DOHH2 (cell line): ENCODE results near the gene CXCL12.

Experiments
- H3F3A ChIP-seq: fragments of 200-600 bp; sonication (generic), shearing (Covaris generic); 2 replicates; pipeline ENCODE4 v1.6.0; 2016; ENCODE audit warnings: antibody characterized with exemption, mild to moderate bottlenecking; ENCODE audit not compliant: control insufficient read depth, insufficient read depth
- H3K27ac ChIP-seq: fragments of 200-600 bp; sonication (generic); 2 replicates; pipeline ENCODE4 v1.5.1; 2014; ENCODE audit warnings: low read depth, mild to moderate bottlenecking, low read length, moderate library complexity
- H3K27me3 ChIP-seq: fragments of 200-600 bp; sonication (generic); 2 replicates; pipeline ENCODE4 v1.6.1; 2014; ENCODE audit warnings: mild to moderate bottlenecking, low read length, mixed read lengths; ENCODE audit not compliant: control insufficient read depth
- H3K36me3 ChIP-seq: fragments of 200-600 bp; sonication (generic); 2 replicates; pipeline ENCODE4 v1.6.1; 2014; ENCODE audit warnings: mild to moderate bottlenecking, low read length, moderate library complexity, mixed read lengths; ENCODE audit not compliant: control insufficient read depth
- H3K4me1 ChIP-seq: fragments of 200-600 bp; sonication (generic); 2 replicates; pipeline ENCODE4 v1.6.1; 2014; ENCODE audit warnings: mild to moderate bottlenecking, low read length, mixed read lengths; ENCODE audit not compliant: control insufficient read depth
- H3K4me2 ChIP-seq: fragments of 200-600 bp; sonication (generic); 2 replicates; pipeline ENCODE4 v1.6.0; 2014; ENCODE audit warnings: mild to moderate bottlenecking, low read length, moderate library complexity
- H3K4me3 ChIP-seq: fragments of 200-600 bp; sonication (generic); 2 replicates; pipeline ENCODE4 v1.5.1; 2014; ENCODE audit warnings: mild to moderate bottlenecking, low read length, mixed read lengths
- H3K79me2 ChIP-seq: fragments of 200-600 bp; sonication (generic); 2 replicates; pipeline ENCODE4 v1.6.1; 2014; ENCODE audit warnings: mild to moderate bottlenecking, low read length, mixed read lengths; ENCODE audit not compliant: control insufficient read depth
- H3K9me2 ChIP-seq: fragments of 200-600 bp; sonication (generic); replicated peaks from 2 replicates; pipeline ENCODE4 v1.6.1; 2014; ENCODE audit warnings: mild to moderate bottlenecking, low read length, mixed read lengths; ENCODE audit not compliant: control insufficient read depth
- H3K9me3 ChIP-seq: fragments of 200-600 bp; sonication (generic); 2 replicates; pipeline ENCODE4 v1.6.1; 2014; ENCODE audit warnings: antibody characterized with exemption, low read length, mixed read lengths; ENCODE audit not compliant: control insufficient read depth, insufficient read depth
- H4K20me1 ChIP-seq: fragments of 200-600 bp; sonication (generic); 2 replicates; pipeline ENCODE4 v1.6.0; 2014; ENCODE audit warnings: low read depth, mild to moderate bottlenecking, antibody characterized with exemption, low read length, moderate library complexity; ENCODE audit not compliant: control insufficient read depth, insufficient read depth
- EZH2phosphoT487 ChIP-seq: fragments of 200-600 bp; sonication (generic); IDR thresholded peaks from 2 replicates; pipeline ENCODE4 v1.6.1; 2017; ENCODE audit warnings: borderline replicate concordance, mild to moderate bottlenecking, antibody characterized with exemption, low read length, moderate library complexity, mixed read lengths
- TF ChIP-seq, protein P1 (sequence below): fragments of 200-600 bp; sonication (generic); IDR thresholded peaks from one replicate; pipeline ENCODE4 v1.5.1; 2014; ENCODE audit warnings: antibody characterized with exemption, mild to moderate bottlenecking, low read depth, low read length; ENCODE audit not compliant: poor library complexity, severe bottlenecking

The CXCL12 gene

DNA sequence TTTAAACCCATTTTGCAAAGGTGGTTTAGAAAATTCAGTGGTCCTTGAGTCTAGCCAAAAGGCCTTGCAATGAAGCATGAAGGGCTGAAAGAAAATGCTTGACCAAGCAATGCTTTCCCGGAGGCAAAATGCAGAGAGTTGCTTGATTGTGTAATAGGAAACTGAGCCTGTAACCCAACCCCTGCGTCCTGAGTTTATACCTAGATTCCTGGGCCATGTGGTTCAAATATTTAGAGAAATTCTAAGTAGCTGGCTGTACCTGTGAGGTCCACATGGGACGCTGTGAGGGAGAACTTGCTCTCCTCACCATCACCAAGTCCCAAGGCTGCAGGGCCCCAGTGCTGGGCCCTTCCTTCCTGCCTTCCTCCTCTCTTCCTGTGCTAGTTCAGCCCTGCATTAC, 45.7 kb downstream of the CXCL12 start:
- no peak overlapping the region for H3K27ac ChIP-seq
- no peaks in the 10 kb centered on the region for H3F3A ChIP-seq
- no peaks in the 10 kb centered on the region for H4K20me1 ChIP-seq
- no peak overlapping the region for H3K4me3 ChIP-seq
- no peaks in the 10 kb centered on the region for H3K9me3 ChIP-seq
- no peaks in the 10 kb centered on the region for H3K36me3 ChIP-seq
- H3K79me2 ChIP-seq: no peaks in the 10 kb centered on the region
- H3K9me2 ChIP-seq: no peaks in the 10 kb centered on the region
- TF ChIP-seq EZH2phosphoT487: no peak
- TF ChIP-seq, protein P1, sequence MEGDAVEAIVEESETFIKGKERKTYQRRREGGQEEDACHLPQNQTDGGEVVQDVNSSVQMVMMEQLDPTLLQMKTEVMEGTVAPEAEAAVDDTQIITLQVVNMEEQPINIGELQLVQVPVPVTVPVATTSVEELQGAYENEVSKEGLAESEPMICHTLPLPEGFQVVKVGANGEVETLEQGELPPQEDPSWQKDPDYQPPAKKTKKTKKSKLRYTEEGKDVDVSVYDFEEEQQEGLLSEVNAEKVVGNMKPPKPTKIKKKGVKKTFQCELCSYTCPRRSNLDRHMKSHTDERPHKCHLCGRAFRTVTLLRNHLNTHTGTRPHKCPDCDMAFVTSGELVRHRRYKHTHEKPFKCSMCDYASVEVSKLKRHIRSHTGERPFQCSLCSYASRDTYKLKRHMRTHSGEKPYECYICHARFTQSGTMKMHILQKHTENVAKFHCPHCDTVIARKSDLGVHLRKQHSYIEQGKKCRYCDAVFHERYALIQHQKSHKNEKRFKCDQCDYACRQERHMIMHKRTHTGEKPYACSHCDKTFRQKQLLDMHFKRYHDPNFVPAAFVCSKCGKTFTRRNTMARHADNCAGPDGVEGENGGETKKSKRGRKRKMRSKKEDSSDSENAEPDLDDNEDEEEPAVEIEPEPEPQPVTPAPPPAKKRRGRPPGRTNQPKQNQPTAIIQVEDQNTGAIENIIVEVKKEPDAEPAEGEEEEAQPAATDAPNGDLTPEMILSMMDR: no peak
- H3K4me1 ChIP-seq: no peaks in the 10 kb centered on the region
- H3K4me2 ChIP-seq: no peak overlapping the region
- no peaks in the 10 kb centered on the region for H3K27me3 ChIP-seq

DNA sequence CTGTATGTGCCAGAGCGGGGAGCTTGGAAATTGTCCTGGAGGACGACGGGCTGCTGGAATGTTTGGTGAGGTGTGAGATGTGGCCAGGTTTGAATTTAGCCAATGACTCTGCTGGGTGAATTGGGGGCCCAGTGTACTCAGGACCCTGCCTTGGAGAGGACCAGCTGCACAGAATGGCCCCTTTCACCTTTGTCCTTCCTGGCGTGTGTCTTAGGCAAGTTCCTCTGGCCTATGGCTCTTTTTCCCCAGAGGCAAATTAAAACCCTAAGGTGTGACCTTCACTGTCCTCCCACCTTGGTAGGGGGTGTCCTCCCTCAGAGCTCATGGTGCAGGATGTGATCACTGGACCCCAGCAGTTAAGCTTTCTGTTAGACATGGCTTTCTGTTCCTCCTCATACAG, 47.8 kb downstream of the CXCL12 start:
- no peaks in the 10 kb centered on the region for H4K20me1 ChIP-seq
- TF ChIP-seq EZH2phosphoT487: no peak
- TF ChIP-seq, protein P1: no peak
- no peaks in the 10 kb centered on the region for H3K36me3 ChIP-seq
- no peaks in the 10 kb centered on the region for H3K27me3 ChIP-seq
- no peaks in the 10 kb centered on the region for H3F3A ChIP-seq
- no peak overlapping the region for H3K27ac ChIP-seq
- H3K4me3 ChIP-seq: no peak overlapping the region
- no peaks in the 10 kb centered on the region for H3K79me2 ChIP-seq
- no peaks in the 10 kb centered on the region for H3K9me3 ChIP-seq
- H3K9me2 ChIP-seq: no peaks in the 10 kb centered on the region
- H3K4me2 ChIP-seq: no peak overlapping the region
- H3K4me1 ChIP-seq: no peaks in the 10 kb centered on the region

DNA sequence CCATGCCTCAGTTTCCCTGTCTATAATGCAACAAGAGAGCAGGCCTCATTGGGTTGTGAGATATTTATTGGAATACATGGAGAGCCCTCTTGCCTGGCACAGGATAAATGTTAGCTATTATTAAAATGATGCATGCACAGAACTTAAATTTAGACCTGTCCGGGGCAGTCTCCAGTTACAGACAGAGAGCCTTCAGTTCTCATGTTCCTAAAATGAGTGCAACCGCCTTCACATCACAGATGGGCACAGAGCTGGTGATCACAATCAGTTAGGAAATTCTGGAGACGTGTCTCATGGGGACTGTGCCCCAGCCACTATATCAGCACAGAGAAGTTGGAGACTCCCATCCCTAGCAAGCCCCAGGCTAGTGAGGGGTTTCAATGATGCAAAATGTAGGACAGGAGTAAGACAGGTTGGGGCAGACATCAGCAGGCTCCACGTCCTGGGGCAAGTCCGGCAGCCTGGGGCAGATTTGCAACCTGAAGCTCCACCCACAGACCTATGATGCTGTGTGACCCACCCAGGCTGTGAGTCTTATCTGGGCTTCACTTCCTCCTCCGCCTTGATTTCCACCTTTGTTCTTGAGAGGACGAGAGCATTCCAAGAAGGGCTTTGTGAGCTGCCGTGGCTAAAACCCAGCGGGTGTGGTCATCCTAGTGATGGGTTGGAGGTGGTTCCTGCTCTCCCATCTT, 49.4 kb downstream of the CXCL12 start:
- Histone ChIP-seq H3F3A (no peaks in the 10 kb centered on the region), H3K4me1 (no peaks in the 10 kb centered on the region), H3K4me3 (no peak overlapping the region), H3K9me2 (no peaks in the 10 kb centered on the region), H4K20me1 (no peaks in the 10 kb centered on the region), H3K4me2 (no peak overlapping the region), H3K27me3 (no peaks in the 10 kb centered on the region), H3K79me2 (no peaks in the 10 kb centered on the region), H3K36me3 (no peaks in the 10 kb centered on the region), H3K9me3 (no peaks in the 10 kb centered on the region), H3K27ac (no peak overlapping the region)
- TF ChIP-seq EZH2phosphoT487: no peak
- TF ChIP-seq, protein P1: no peak
